Germinal center (tissue), 1 donor: ENCODE data around the gene GABBR1.

Experiments
- DNase-seq: peaks from one replicate; pipeline ENCODE4 v3.0.0; 2012; ENCODE audit warnings: mixed read lengths, low spot score

GABBR1 gene

GRCh38 chr6:29566856-29567255 lies 66.1 kb downstream of the GABBR1 start:
- DNase-seq: no peak

- peak; percentile 22 for DNase-seq
Measured at GRCh38 chr6:29564875-29565274, 68.1 kb downstream of the GABBR1 start.

GRCh38 chr6:29563435-29563965 lies 69.5 kb downstream of the GABBR1 start:
- no peak for DNase-seq

GRCh38 chr6:29561606-29562181 lies 71.3 kb downstream of the GABBR1 start:
- DNase-seq: no peak

- DNase-seq: no peak
Measured at GRCh38 chr6:29561091-29561490, 71.9 kb downstream of the GABBR1 start.

GRCh38 chr6:29559524-29560287 lies 73.3 kb downstream of the GABBR1 start, which contains the start of gene UBD:
TSS of gene UBD (minus strand) at chr6:29559732. CDS start at chr6:29559701, 31 bp downstream.
- no peak for DNase-seq

- no peak for DNase-seq
Measured at GRCh38 chr6:29558439-29559079, 74.4 kb downstream of the GABBR1 start.

GRCh38 chr6:29557320-29557719 lies 75.7 kb downstream of the GABBR1 start:
- DNase-seq: no peak

GRCh38 chr6:29554764-29555163 lies 78.2 kb downstream of the GABBR1 start:
- DNase-seq: no peak

- peak; percentile 31 for DNase-seq
Measured at GRCh38 chr6:29553268-29554057, 79.5 kb downstream of the GABBR1 start.

GRCh38 chr6:29552512-29553051 lies 80.4 kb downstream of the GABBR1 start:
- DNase-seq: peak; percentile 77

- DNase-seq: no peak
Measured at GRCh38 chr6:29547573-29547972, 85.4 kb downstream of the GABBR1 start.

GRCh38 chr6:29537714-29538403 lies 95.1 kb downstream of the GABBR1 start:
- DNase-seq: no peak

GRCh38 chr6:29532320-29532951 lies 100.5 kb downstream of the GABBR1 start:
- DNase-seq: no peak

GRCh38 chr6:29531668-29532067 lies 101.3 kb downstream of the GABBR1 start:
- DNase-seq: no peak

- no peak for DNase-seq
Measured at GRCh38 chr6:29530671-29531310, 102.2 kb downstream of the GABBR1 start.

- DNase-seq: no peak
Measured at GRCh38 chr6:29529956-29530355, 103.0 kb downstream of the GABBR1 start.

GRCh38 chr6:29528988-29529560 lies 103.9 kb downstream of the GABBR1 start:
- DNase-seq: no peak

- DNase-seq: no peak
Measured at GRCh38 chr6:29528300-29528931, 104.6 kb downstream of the GABBR1 start.
